Superior temporal gyrus (tissue), 1 donor: ENCODE measurements around the gene TPSG1.
"Not testable (repeated sequence)": the region's sequence is repeated elsewhere in the genome, so short reads cannot be mapped to it uniquely, and the experiment has no call there.

Experiments used
- DNase-seq: peaks from one replicate; pipeline ENCODE4 v3.0.0-alpha.2; 2016; ENCODE audit errors: extremely low spot score

TPSG1 gene

GRCh38 chr16:1194665-1195392, 30.2 kb downstream of the TPSG1 start:
- DNase-seq: no peak

DNA sequence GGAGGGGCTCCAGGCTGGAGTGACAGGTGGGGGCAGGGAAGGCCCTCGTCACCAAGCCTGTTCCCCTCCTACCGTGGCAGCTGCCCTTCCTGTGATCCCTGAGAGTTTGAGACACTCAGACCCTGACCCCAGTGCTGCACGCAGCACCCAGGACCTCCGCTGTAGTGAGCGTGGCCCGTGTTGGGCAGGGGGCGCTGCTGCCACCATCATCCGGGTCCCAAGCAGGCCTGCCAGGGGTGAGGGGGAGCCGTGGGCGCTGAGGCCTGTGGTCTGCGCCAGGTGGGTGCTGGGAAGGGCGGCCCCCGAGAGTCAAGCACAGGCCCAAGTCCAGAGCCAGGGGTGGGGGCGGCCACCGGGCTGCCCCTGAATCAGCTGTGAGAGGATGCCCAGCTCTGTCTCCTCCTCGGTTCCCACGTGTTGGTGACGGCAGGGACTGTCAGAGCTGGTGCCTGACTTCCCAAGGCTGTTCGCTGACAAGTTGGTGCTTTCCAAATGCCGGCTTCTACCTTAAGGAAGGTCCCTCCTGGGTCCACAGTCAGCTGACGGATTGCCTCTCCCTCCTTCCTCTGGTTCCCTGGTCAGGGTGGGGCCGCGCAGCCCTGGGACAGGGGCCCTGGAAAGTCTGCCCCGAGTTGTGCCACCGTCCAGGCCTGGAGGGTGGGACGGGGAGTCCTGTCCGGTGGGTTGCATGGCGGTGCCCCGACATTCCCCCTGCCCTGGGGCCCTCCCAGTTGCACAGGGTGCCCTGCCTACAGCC, 31.1 kb downstream of the TPSG1 start:
- no peak for DNase-seq

GRCh38 chr16:1193143-1193824, 31.8 kb downstream of the TPSG1 start:
- DNase-seq: no peak

GRCh38 chr16:1192384-1193073, 32.5 kb downstream of the TPSG1 start:
- DNase-seq: no peak

- not testable (repeated sequence) for DNase-seq
Observed at GRCh38 chr16:1190789-1191188, 34.3 kb downstream of the TPSG1 start.

GRCh38 chr16:1189455-1189854, 35.6 kb downstream of the TPSG1 start:
- DNase-seq: no peak

GRCh38 chr16:1188432-1189189, 36.5 kb downstream of the TPSG1 start:
- DNase-seq: no peak

GRCh38 chr16:1185460-1186207, 39.4 kb downstream of the TPSG1 start:
- not testable (repeated sequence) for DNase-seq

- no peak for DNase-seq
Observed at GRCh38 chr16:1184980-1185379, 40.1 kb downstream of the TPSG1 start.

DNA sequence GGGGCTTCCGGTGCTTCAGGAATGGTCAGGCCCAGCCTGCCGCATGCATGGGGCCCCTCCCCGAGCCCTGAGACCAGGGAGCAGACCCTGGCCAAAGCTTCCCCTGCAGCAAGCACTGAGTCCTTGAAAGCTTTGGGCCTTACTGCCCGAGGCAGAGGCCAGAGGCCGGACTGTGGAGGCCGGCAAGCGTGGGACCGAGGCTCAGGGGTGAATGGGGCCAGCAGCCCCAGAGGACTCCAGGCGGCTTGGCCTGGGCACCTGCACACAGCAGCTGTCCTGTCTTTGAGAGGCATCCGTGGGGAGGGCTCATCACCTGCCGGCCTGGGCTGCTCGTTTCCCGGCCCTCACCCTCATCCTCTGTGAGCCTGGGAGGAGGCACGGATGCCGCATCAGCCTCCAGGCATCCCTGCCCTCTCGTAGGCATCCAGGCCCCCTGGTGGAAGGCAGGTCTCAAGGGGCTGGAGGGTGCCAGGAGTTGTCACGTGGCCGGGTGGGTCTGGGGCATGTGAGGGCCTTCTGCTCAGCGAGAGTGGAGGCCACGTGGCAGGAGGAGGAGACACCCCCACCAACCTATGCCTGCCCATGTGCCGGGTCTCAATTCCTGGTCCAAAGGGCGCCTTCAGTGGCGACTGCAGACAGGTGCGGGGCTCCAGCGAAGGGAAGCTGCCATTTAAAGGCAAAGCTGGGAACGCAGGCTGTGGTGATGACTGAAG, 40.8 kb downstream of the TPSG1 start:
- DNase-seq: no peak

DNA sequence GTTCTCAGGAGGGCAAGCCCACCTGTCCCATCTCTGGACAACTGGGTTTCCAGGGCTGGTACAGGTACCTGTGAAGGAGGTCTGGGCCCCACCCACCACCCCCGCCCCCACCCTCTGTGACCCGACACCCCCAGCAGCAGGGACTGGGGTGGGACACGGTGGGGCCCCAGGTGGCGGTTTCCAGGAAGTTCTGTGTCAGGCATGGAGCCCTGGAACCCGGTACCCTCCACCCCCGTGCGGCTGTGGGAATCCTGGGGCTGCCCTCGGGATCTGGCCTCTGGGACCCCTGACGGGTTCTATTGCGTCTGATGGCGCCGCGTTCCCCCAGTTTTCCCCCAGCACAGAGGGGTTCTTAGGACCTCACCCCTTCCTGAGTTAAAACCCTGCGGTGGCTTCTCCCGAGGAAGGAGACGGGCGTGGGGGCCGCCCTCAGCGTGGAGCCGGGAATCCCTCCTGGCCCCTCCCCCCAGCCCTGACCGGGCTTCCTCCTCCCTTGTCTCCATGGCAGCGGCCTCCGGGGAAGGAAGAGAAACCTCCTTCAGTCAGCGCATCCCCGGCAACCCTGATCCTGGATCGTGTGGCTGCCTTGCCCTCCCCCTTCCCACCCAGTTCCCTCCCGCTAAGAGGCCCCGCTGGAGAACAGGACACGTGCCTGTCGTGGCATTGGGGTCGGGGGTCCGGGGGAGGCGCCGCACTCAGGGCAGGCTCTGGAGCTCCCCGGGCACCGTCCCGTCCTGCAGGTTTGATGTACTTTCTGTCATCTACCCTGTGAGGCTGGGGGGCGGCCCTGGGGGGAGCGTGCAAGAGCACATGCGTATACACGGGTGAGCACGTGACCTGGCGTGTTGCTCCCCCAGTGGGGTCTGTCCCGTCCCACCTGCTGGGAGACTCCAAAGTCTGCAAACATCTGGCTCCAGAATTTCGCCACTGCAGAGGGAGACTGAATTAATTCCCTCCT, 41.8 kb downstream of the TPSG1 start:
- no peak for DNase-seq

DNA sequence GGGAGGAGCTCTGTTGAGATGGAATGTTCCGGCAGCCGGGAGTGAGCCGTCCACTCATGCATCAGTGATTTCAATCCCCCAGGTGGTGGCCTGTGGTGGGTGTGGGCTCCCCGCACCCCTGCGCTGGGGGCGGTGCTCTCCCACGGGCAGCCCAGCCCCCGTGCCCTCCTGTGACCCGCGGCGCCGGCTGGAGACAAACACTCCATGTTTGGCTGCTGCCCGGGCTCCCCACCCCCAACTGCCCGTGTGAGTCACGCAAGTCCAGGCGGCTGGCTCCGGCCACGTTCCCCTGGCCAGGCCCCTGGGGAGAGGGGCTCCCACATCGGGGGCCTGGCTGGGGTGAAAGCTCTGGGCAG, 42.8 kb downstream of the TPSG1 start:
- no peak for DNase-seq

DNA sequence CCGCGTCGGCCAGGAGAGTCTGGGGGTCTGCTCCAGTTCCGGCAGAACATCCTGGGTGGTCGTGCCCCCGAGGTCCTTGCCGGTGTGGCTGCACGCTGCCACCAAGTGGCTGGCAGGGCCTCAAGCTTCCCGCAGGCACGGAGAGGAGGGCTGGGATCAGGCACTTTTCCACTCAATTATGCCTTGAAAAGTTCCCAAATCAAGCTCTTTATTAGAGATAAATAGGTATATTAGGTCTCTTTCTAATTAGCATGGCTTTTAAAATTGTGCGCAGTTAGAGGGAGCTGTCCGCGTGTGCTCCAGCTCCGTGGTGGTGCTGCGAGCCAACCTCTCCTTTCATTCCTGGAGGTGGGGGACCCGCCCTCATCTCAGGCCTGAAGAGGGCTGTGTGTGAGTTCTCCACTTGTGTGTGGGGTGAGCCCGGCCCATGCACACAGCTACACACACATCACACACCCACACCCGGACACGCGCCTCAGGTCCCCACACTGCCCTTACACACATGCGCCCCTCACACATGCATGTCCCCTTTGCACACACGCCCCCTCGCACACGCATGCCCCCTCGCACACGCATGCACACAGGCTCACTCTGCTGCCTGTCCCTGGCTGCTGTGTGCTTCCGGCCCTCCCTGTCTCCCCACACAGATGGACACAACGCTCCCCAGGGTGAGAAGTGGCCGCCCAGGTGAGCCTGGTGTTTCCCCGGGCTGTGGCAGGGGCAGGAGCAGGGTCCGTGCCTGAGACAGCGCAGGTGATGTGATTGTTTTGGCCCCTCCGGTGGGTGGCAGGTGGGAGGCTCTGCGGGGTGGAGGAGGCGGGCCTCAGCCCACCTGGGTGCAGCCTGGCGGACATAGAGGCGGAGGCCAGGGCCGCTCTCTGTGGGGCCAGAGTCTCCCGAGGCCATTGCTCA, 43.4 kb downstream of the TPSG1 start:
- DNase-seq: no peak

GRCh38 chr16:1180549-1181403, 44.3 kb downstream of the TPSG1 start:
- DNase-seq: no peak

DNA sequence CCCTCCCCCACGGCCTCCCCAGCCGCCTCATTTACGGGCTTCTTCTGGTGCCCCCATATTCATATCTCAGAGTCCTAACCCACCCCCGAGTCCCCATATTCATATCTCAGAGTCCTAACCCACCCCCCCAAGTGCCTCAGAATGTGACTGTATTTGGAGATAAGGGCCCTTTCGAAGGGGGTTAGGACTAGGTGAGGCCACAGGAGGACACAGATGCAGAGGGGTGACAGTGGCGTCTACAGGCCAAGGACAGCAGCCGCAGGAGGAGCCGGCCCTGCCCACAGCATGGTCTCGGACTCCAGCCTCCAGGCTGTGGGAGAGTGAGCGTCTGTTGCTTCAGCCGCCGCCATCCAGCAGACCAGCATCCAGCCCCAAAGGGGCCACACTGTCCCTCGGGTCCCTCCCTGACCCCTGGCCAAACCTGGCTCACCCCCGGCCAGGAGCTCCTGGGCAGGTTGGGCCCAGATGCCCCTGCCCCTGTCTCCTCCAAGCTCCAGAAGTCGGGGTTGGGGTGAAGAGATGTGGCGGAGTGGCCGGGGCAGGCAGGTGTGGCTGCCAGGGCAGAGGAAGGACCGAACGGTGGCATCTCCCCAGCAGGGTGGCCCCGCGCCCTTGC, 46.7 kb downstream of the TPSG1 start:
- no peak for DNase-seq

- DNase-seq: no peak
Observed at GRCh38 chr16:1177750-1178149, 47.3 kb downstream of the TPSG1 start.
